ENCODE measurements around the gene TXNDC12. TPM values are rescaled to one million over a fixed set of nuclear protein-coding genes. Genes with fewer than 3 reads are reported as not detected.

TXNDC12 gene
- total and polyA plus RNA-seq, 9 of the 15 experiments (the other 6 are each of a cell fraction or from before 2014, with no cell fraction given) = 17.0 to 60.8 (median 37.8) TPM

GRCh38 chr1:52056163-52056936, 1.4 kb upstream of the TXNDC12 start, which contains the start of gene BTF3L4 (continued):
- TF ChIP-seq PTRF (tag; IDR thresholded peaks at IDR 0.05) (no peak), U2AF1 (optimal IDR thresholded peaks at IDR 0.05; ENCODE audit: low read depth, low read length) (no peak), SPI1 (IDR thresholded peaks at IDR 0.05; ENCODE audit: borderline replicate concordance, low read depth, low read length) (peak; percentile 21; the same call in 1 of the 2 replicates), ZNF449 (CRISPR knock-in tag; IDR thresholded peaks at IDR 0.05) (no peak), KLF10 (CRISPR knock-in tag; IDR thresholded peaks at IDR 0.05) (no peak), DIDO1 (tag; IDR thresholded peaks at IDR 0.05; ENCODE audit: low read depth) (no peak), CBX2 (IDR thresholded peaks at IDR 0.05; ENCODE audit: insufficient read depth, low read length, poor library complexity, severe bottlenecking) (no peak), SNAPC5 (CRISPR knock-in tag; IDR thresholded peaks at IDR 0.05) (no peak), POU5F1 (IDR thresholded peaks at IDR 0.05; ENCODE audit: borderline replicate concordance, low read depth, low read length, partially characterized antibody) (no peak), ZNF655 (CRISPR knock-in tag; IDR thresholded peaks at IDR 0.05) (no peak), ZNF217 (CRISPR knock-in tag; IDR thresholded peaks at IDR 0.05) (no peak), TFAP4 (CRISPR knock-in tag; IDR thresholded peaks at IDR 0.05; ENCODE audit: borderline replicate concordance) (peak; percentile 91), FOXM1 (IDR thresholded peaks at IDR 0.05; ENCODE audit: low read depth) (no peak), FOXM1 (CRISPR knock-in tag; IDR thresholded peaks at IDR 0.05; ENCODE audit: low read depth) (no peak; the same call in 1 of the 2 replicates), FOXJ3 (CRISPR knock-in tag; IDR thresholded peaks at IDR 0.05) (no peak), MITF (IDR thresholded peaks at IDR 0.05) (peak; percentile 66; the same call in 1 of the 2 replicates), ETV6 (IDR thresholded peaks at IDR 0.05; ENCODE audit: borderline replicate concordance in 1 of 2, low read depth in 2 of 2, low read length in 1 of 2) (no peak), ETV6 (CRISPR knock-in tag; IDR thresholded peaks at IDR 0.05; ENCODE audit: borderline replicate concordance) (no peak), MAX (CRISPR knock-in tag; IDR thresholded peaks at IDR 0.05) (peak; percentile 97), TRIM28 (IDR thresholded peaks at IDR 0.05) (no peak), USF1 (CRISPR knock-in tag; IDR thresholded peaks at IDR 0.05) (peak; percentile 92), HEY1 (CRISPR knock-in tag; IDR thresholded peaks at IDR 0.05; ENCODE audit: borderline replicate concordance) (no peak)
